K562 (cell line): ENCODE results near the gene THAP11.

Source experiments
- ATF3 ChIP-seq, 2 experiments: fragments of 450-650 bp in 1 of 2; sonication (generic) in 1 of 2; formaldehyde crosslinking in 1 of 2; IDR thresholded peaks in 1 of 2; conservative IDR thresholded peaks in 1 of 2; 2 replicates each; pipeline versions ENCODE4 v1.6.1 to v1.8.1; 2016 to 2023; ENCODE audit warnings: mild to moderate bottlenecking in 2 of 2, moderate library complexity in 2 of 2, inconsistent platforms in 1 of 2, missing genetic modification reagents in 1 of 2
- CCAR2 ChIP-seq: fragments of 200-400 bp; formaldehyde crosslinking; IDR thresholded peaks from 2 replicates; pipeline ENCODE4 v1.6.1; 2017; ENCODE audit warnings: mild to moderate bottlenecking, low read depth, low read length
- GMEB1 ChIP-seq: fragments of 250-450 bp; sonication (Bioruptor Pico); IDR thresholded peaks from 2 replicates; pipeline ENCODE4 v1.4.0; 2020; ENCODE audit warnings: mild to moderate bottlenecking
- HBP1 ChIP-seq: fragments of 450-650 bp; formaldehyde crosslinking; IDR thresholded peaks from 2 replicates; pipeline ENCODE4 v1.4.0; 2022; ENCODE audit warnings: missing genetic modification characterization
- HDGF ChIP-seq: fragments of 450-650 bp; IDR thresholded peaks from 2 replicates; pipeline ENCODE4 v1.6.1; 2016
- ZNF263 ChIP-seq: sonication (generic); formaldehyde crosslinking; IDR thresholded peaks from 2 replicates; pipeline ENCODE4 v1.8.0; 2022; ENCODE audit warnings: mild to moderate bottlenecking, missing genetic modification reagents, borderline replicate concordance
- ZNF274 ChIP-seq: IDR thresholded peaks from 2 replicates; pipeline ENCODE4 v1.6.1; 2011; ENCODE audit warnings: low read depth, mild to moderate bottlenecking, low read length, moderate library complexity, borderline replicate concordance
- ZNF655 ChIP-seq: fragments of 250-450 bp; sonication (Bioruptor Pico); IDR thresholded peaks from 2 replicates; pipeline ENCODE4 v1.5.0; 2021

GRCh38 chr16:67833415-67834241 is 8.5 kb upstream of the THAP11 start:
- TF ChIP-seq GMEB1 (CRISPR knock-in tag) (no peak), ZNF263 (CRISPR knock-in tag) (peak; percentile 61; the same call in 1 of the 2 replicates), ZNF655 (CRISPR knock-in tag) (no peak), HDGF (no peak), HBP1 (no peak), CCAR2 (no peak), ATF3 (IDR thresholded peaks at IDR 0.05) (no peak), ATF3 (CRISPR knock-in tag; conservative IDR thresholded peaks at IDR 0.05) (no peak; the same call in 1 of the 2 replicates), ZNF274 (no peak)
